Adrenal gland (tissue), 12 donors: ENCODE results near the gene ARIH2. TPM values are rescaled to one million over a fixed set of nuclear protein-coding genes. Genes with fewer than 3 reads are reported as not detected.

Experiments used
- DNase-seq, 7 donors: peaks; one replicate each; pipeline ENCODE4 v3.0.0-alpha.2; 2019 to 2020
- H3K27ac ChIP-seq, 5 donors: fragments of 200-600 bp; sonication (generic) in 4 of 5; 1 replicate in 3 of 5; 2 replicates in 2 of 5; pipeline versions ENCODE4 v1.5.1 to v1.8.0; 2016 to 2020; ENCODE audit warnings: mild to moderate bottlenecking in 1 of 5
- H3K27me3 ChIP-seq: fragments of 200-600 bp; 2 replicates; pipeline ENCODE4 v1.8.0; 2021
- H3K36me3 ChIP-seq, 2 donors: fragments of 200-600 bp; replicated peaks in 1 of 2; 1 replicate in 1 of 2; 2 replicates in 1 of 2; pipeline versions ENCODE4 v1.5.1 to v1.8.0; 2018 to 2022
- H3K4me1 ChIP-seq, 2 donors: fragments of 200-600 bp; replicated peaks in 1 of 2; 1 replicate in 1 of 2; 2 replicates in 1 of 2; pipeline versions ENCODE4 v1.5.1 to v1.8.0; 2018 to 2021
- H3K4me3 ChIP-seq, 4 donors: fragments of 200-600 bp; sonication (generic) in 3 of 4; one replicate each; pipeline ENCODE4 v1.5.1; 2016 to 2018
- H3K9me3 ChIP-seq, 3 donors: fragments of 200-600 bp; sonication (generic) in 1 of 3; replicated peaks in 1 of 3; 1 replicate in 2 of 3; 2 replicates in 1 of 3; pipeline versions ENCODE4 v1.5.1 to v1.8.0; 2016 to 2021
- CTCF ChIP-seq, 6 experiments: fragments of 450-650 bp in 4 of 6; fragments of 200-600 bp in 2 of 6; sonication (generic) in 1 of 6; IDR thresholded peaks; 1 replicate in 5 of 6; 2 replicates in 1 of 6; pipeline versions ENCODE4 v1.5.1 to v1.8.0; 2016 to 2021; ENCODE audit warnings: antibody characterized with exemption in 6 of 6, mild to moderate bottlenecking in 2 of 6, moderate library complexity in 1 of 6
- POLR2A ChIP-seq, 2 donors: fragments of 450-650 bp; IDR thresholded peaks; one replicate each; pipeline ENCODE4 v1.6.1; 2017; ENCODE audit warnings: antibody characterized with exemption in 2 of 2, mild to moderate bottlenecking in 2 of 2, moderate library complexity in 1 of 2
- WGBS, 4 donors: extraction: QIAGEN DNeasy Blood & Tissue Kit in 2 of 4; methylation state at CpG; one replicate each; pipeline versions ENCODE4 v1.1.5 to v1.1.7; 2013 to 2017; 5-methylcytosine and 5-hydroxymethylcytosine counted together
- intact Hi-C, 2 donors: fragments of 100-400 bp; cut with DNase I; formaldehyde crosslinking; loops; one replicate each; pipeline versions ENCODE4 v1.14.1 to v1.15.0; 2022 to 2023
- polyA plus RNA-seq, 3 donors: library from polyadenylated mRNA; stranded (reverse); fragments of 200-250 nt in 2 of 3; fragments of 350-450 nt in 1 of 3; fragmentation: Illumina TruSeq in 1 of 3; extraction: RNeasy Lipid Tissue Mini Kit (QIAGEN cat#74804) in 1 of 3; gene quantifications; one replicate each; pipeline ENCODE4 v1.2.3, GENCODE V29; 2013 to 2014
- total RNA-seq, 9 donors: library from RNA; depleted of rRNA in 4 of 9; stranded (reverse); fragments of >200 nt in 4 of 9; fragments of 120-200 nt in 1 of 9; fragmentation: NEBNext Ultra II Directional in 1 of 9; extraction: Animal tissue kit (Norgen Biotek cat#: 25700) in 1 of 9; gene quantifications; one replicate each; pipeline versions ENCODE4 v1.1.0 to v1.2.4, GENCODE V29; 2013 to 2023
- donor health status: healthy with polysubstance abuse.
- donor health status: Bipolar disorder and iron deficiency.
- donor health status: DM: yes; HTN: yes; CAD: no.
- donor health status: DM: no; HTN: no; CAD: no.
- donor health status: DM: no; HTN: no; CAD: no.
- donor health status: DM: yes; HTN: yes; CAD: no.

Gene ARIH2
- total and polyA plus RNA-seq, 12 donors, result 46.7 to 135 (median 83.1) TPM

- peaks cover 0 to 26% of the 10 kb centered on the region in 2 donors for H3K36me3 ChIP-seq
- H3K9me3 ChIP-seq, result no peaks in the 10 kb centered on the region
- no peak for TF ChIP-seq POLR2A (IDR thresholded peaks at IDR 0.05)
- no peak for TF ChIP-seq CTCF (IDR thresholded peaks at IDR 0.05)
- intact Hi-C loops, result no loop called here
- peak in 1 of 7 donors; percentile 3 for DNase-seq
- 83 to 91% (median 88%) methylated on average over 2 of the region's 2 CpGs for WGBS, 4 donors
- peaks cover 8 to 15% of the 10 kb centered on the region in 2 donors for H3K4me1 ChIP-seq
- no peak overlapping the region for H3K4me3 ChIP-seq
- no peak overlapping the region for H3K27ac ChIP-seq
- H3K27me3 ChIP-seq, result no peaks in the 10 kb centered on the region
Observed at GRCh38 chr3:48962340-48962739, 43.7 kb downstream of the ARIH2 start.

- Histone ChIP-seq H3K36me3 (peaks cover 0 to 20% of the 10 kb centered on the region in 2 donors), H3K9me3 (no peaks in the 10 kb centered on the region), H3K4me3 (no peak overlapping the region), H3K27me3 (no peaks in the 10 kb centered on the region), H3K4me1 (peaks cover 12 to 19% of the 10 kb centered on the region in 2 donors), H3K27ac (no peak overlapping the region)
- TF ChIP-seq CTCF (IDR thresholded peaks at IDR 0.05) (no peak), POLR2A (IDR thresholded peaks at IDR 0.05) (no peak)
- WGBS, 4 donors, result 82 to 87% (median 84%) methylated on average over 4 of the region's 4 CpGs
- intact Hi-C loops, result no loop called here
- no peak for DNase-seq
Observed at GRCh38 chr3:48962939-48963338, 44.3 kb downstream of the ARIH2 start.

- WGBS, 4 donors, result 85 to 89% (median 86%) methylated on average over 2 of the region's 2 CpGs
Observed at GRCh38 chr3:48963591-48963990, 44.9 kb downstream of the ARIH2 start.

GRCh38 chr3:48966367-48966766 is 47.7 kb downstream of the ARIH2 start:
- 30 to 55% (median 48%) methylated on average over 3 of the region's 3 CpGs for WGBS, 4 donors
- intact Hi-C loops, result no loop called here
- H3K36me3 ChIP-seq, result peaks cover 0 to 42% of the 10 kb centered on the region in 2 donors

More at GRCh38 chr3:48963591-48963990, 44.9 kb downstream of the ARIH2 start:
- no peak overlapping the region for H3K27ac ChIP-seq
- no peaks in the 10 kb centered on the region for H3K27me3 ChIP-seq
- H3K36me3 ChIP-seq, result peaks cover 0 to 17% of the 10 kb centered on the region in 2 donors
- intact Hi-C loops, result no loop called here
- peaks cover 12 to 19% of the 10 kb centered on the region in 2 donors for H3K4me1 ChIP-seq
- no peak for DNase-seq
- TF ChIP-seq CTCF (IDR thresholded peaks at IDR 0.05), result no peak
- no peak for TF ChIP-seq POLR2A (IDR thresholded peaks at IDR 0.05)
- H3K9me3 ChIP-seq, result no peaks in the 10 kb centered on the region
- no peak overlapping the region for H3K4me3 ChIP-seq

More at GRCh38 chr3:48966367-48966766, 47.7 kb downstream of the ARIH2 start:
- Histone ChIP-seq H3K27me3 (no peaks in the 10 kb centered on the region), H3K27ac (peak overlapping the region in 3 of 5 donors; percentile 52 to 76 (median 69)), H3K4me1 (peaks cover 12 to 19% of the 10 kb centered on the region in 2 donors), H3K9me3 (no peaks in the 10 kb centered on the region), H3K4me3 (no peak overlapping the region)
- DNase-seq, result no peak
- TF ChIP-seq POLR2A (IDR thresholded peaks at IDR 0.05) (no peak), CTCF (IDR thresholded peaks at IDR 0.05) (no peak)
